AG20443 (cell line): Measurements from ENCODE around the gene VSIG10.
A peak's percentile ranks its signal among the peaks of the same experiment; 100 is the strongest.
"Not testable (repeated sequence)": the region's sequence is repeated elsewhere in the genome, so short reads cannot be mapped to it uniquely, and the experiment has no call there.

Source experiments
- DNase-seq: peaks from one replicate; pipeline ENCODE4 v3.0.0; 2012; ENCODE audit warnings: low spot score, mixed read lengths

The VSIG10 gene

DNA sequence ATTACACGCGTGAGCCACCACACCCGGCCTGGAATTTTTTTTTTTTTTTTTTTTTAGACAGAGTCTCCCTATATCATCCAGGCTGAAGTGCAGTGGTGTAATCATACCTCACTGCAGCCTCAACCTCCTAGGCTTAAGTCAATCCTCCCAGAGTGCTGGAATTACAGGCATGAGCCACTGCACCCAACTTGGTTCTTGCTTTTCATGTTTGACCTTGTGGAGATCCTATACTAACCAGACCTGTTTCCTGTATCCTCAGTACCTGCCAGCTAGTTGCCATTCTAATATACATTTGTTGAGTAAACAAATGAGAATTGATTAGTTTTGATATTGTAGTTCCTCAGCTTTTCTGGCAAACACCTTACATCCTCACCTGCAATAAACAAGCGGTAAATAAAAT is 3.2 kb upstream of the VSIG10 start:
- DNase-seq, result no peak

DNA sequence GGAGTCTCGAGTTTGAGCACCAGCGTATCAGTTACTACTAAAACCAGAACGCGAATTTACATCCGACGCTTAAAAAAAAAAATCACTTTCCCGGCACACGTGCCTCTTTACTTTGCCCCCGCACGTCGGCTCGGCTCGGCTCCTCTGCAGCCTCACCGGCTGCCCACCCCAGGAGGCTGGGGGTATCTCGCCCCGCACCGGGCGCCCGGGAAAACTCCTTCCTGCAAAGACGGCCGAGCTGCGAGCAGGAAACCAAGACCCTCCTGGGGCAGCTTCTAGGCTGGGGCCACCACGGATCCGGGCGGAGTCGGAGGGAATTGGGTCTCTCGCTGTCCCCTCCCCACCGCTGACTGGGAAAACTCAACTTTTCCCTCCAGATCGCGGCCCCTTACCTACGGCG is 610 bp downstream of the VSIG10 start:
- DNase-seq, result peak; percentile 38

DNA sequence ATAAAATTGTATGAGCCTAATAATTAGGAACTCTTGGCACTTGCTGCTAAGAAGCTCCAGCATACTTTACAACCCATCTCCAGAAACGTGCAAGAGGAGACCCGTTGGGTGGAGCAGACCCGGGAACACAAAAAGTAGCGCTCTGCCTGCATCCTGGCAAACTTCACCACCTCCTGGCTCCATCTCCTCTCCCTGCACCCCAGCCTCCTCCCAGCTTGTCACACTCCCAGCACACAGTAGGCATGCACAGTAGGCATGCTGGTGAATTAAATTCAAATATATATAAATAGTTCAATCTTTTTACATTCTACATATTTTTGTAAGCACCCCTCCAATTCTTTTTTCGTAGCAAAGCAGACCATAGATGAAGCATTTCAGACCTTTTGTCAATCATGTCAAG is 1.2 kb downstream of the VSIG10 start:
- no peak for DNase-seq

DNA sequence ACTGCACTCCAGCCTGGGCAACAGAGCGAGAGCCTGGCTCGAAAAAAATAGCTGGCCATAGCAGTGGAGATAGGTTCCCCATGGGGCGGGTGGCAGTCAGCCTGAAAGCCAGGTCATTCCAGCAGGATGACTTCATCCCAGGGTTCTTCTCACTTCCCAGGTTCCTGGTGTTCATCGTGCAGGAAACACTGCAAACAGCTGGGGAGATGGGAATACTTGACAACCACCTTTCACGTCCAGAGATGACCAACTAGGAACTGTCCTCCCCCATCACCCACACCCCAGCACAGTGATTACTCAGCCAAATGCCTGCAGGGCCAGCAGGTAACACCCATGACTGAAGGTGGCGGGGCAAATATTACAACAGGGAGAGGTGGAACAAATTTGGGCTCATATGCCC is 1.7 kb downstream of the VSIG10 start:
- DNase-seq, result no peak

DNA sequence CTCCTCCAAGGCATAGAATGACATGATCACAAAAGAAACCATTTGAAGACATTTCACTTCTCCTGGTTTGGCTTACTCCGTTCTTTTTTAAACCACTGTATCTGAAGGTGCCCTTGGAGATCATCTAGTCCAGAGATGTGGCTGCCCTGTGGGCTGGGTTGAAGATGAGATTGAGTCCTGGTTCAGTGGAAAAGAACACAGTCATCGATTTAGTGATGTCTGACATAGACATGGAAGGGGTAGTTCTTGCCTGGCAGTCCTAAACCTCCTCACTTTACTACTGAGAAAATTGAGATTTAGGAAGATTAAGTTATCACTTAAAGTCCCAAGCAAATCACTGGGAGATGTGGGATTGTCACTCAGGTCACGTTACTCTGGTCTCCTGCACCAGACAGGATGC is 2.8 kb downstream of the VSIG10 start:
- no peak for DNase-seq

DNA sequence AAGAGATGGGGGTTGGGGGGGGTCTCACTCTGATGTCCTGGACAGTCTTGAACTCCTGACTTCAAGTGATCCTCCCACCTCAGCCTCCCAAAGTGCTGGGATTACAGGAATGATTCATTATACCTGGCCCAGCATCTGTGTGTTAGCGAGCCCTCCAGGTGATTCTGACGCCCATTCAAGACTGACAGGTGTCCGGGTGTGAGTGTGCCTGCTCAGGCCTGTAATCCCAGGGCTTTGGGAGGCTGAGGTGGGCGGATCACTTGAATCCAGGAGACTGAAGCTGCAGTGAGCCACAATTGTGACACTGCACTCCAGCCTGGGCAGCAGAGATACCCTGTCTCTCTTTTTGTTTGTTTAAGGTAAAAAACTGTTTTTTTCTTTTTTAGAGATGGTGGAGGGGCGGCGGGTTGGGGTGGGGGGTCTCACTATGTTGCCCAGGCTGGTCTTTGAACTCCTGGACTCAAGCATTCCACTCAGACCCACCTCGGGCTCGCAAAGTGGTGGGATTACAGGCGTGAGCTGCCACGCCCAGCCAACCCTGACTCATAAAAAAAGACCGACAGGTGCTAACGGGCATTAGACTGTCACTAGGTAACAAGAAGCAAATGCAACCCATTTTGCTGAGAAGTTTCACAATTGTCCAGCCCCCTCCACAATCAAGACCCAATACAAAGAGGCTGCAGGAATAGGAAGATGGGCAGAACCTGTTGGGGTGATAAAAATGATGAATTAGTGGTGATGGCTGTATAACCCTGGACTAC is 4.7 kb downstream of the VSIG10 start:
- no peak for DNase-seq

DNA sequence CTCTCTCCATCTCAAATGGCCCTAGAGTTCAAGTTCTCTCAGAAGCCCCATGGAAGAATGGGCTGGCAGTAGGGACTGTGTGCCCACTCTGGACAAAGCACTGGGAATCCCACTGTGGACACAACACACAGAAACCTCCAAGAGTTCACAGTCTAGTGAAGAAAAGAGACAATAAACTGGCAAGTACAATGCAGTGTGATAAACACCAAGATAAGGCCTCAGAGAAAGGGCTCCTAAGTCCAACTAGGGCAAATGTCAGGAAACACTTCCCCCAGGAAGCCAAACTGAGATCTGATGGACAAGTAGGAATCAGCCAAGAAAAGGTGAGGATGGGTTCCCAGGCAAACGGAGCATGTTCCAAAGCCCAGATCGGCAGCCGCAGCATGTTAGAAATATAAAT is 5.4 kb downstream of the VSIG10 start:
- no peak for DNase-seq

DNA sequence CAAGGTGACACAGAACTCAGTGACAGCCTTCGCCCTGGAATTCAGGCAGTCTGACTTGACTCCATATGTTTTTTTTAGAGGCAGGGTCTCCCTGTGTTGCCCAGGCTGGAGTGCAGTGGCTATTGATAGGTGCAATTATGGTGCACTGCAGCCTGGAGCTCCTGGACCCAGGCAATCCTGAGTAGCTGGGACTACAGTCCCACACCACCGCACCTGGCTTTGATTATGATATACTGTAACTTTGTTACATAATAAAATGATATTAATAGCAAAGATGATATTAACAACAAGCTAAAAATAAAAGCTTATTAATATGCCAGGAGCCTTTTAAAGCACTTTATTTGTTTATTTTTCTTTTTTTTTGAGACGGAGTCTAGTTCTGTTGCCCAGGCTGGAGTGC is 9.8 kb downstream of the VSIG10 start:
- DNase-seq, result no peak

DNA sequence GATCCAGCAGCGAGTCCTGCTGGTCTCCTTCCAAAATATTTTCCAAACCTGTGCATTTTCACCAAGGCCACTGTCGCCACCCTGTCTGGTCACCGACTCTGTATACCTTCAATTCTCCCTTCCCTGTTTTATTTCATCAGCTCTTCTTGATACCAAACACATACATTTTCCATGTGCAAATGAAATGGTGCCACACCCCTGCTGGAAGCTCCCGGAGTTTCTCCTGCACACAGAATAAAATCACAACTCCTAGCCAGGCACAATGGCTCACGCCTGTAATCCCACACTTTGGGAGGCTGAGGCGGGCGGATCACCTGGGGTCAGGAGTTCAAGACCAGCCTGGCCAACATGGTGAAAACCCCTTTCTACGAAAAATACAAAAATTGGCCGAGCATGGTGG is 14.0 kb downstream of the VSIG10 start:
- DNase-seq, result no peak

DNA sequence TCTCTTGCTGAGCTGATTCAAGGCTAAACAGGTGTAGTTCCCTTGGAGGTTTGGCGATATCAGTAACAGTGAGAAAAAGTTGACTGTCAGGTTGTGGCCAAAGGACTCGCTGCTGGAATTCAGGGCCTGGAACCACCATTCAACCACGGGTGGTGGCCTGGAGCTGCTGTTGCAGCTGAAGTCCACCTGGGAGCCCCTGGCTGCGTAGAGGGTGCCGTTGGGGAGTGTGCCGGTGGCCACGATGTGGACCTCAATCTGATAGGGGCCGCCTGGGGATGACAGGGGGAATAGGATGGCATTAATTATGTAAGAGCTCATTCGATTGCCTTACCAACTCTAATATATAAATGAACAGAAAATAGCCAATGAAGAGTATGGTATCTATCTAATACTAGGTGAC is 21.6 kb downstream of the VSIG10 start:
- no peak for DNase-seq

DNA sequence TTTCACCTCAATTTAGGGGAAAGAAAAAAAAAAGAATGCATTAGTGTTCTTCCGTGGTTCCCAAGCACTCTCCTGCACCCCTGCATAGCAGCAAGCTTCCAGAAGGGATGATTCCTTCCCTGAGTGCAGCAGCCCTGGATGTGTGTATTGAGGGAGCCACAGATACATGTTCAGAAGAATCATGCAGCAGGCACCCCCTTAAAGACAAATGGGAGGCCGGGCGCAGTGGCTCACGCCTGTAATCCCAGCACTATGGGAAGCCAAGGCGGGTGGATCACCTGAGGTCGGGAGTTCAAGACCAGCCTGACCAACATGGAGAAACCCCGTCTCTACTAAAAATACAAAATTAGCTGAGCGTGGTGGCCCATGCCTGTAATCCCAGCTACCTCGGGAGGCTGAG is 22.3 kb downstream of the VSIG10 start:
- not testable (repeated sequence) for DNase-seq

DNA sequence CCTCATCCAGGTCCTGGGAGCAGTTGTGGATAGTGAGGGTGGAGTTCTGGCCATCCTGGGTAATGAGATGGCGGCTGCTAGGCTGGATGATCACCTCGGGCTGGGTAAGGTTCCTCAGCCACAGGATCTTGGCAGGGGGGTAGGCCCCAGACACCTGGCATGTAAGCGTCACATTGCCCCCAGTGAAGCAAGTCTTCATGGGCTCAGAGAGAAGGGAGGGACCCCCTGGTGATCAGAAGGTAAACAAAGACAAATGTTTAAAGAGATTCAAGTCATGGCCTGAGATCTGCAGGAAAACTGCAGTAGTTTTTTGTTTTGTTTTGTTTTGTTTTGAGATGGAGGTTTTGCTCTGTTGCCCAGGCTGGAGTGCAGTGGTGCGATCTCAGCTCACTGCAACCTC is 30.0 kb downstream of the VSIG10 start:
- DNase-seq, result no peak

DNA sequence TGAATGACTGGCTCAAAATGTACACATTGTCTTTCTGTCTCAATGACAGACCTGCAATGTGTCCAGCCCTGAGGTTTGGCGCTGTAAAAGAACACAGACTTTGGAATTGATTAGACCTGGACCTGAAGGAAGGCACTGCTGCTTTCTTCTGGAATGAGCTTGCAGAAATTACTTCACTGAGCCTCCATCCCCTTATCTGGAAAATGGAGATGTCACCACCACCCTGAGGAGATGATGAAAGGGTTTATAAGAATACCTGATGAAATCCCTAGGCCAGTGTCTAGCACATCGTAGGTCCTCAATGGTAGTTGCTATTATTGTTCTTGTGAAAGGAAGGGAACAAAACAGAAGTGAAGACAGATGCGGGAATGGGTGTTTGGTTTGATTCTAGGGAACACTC is 33.2 kb downstream of the VSIG10 start:
- no peak for DNase-seq

DNA sequence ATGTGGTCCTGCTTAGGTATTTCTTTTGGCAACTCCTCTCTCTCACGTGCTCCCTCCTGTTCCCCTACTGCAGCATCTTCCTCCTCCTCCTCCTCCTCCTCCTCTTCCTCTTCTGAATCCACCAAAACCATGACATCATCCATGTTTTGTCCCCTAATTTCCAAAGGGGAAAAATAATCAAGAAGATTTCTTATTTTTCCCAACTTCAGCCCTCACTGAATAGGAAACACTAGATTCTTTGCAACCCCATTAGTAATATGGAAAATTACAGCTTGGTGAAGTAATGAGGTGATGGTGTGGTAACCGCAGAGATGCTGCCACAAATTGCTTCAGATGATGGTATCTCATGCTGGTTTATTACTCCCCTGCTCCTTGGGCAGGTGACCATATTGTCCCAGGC is 35.4 kb downstream of the VSIG10 start:
- DNase-seq, result peak; percentile 1

DNA sequence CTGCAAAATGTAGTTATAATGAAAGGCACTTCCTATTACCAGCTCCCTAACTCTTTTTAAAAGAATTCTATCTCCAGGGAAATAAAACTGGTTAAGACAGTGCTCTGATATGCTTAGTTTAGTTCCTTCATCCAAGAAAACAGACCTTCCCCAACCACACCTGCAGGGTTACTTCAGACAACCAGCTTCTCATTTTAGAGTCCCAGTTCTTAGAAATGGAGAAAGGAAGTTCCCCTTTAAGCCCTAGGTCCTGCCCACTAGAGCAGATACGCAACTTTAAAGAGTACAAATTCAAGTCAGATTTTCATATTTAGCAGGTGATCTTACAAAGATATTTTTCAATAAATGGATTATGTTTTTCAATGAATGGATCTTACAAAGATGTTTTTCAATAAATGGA is 38.4 kb downstream of the VSIG10 start:
- no peak for DNase-seq

DNA sequence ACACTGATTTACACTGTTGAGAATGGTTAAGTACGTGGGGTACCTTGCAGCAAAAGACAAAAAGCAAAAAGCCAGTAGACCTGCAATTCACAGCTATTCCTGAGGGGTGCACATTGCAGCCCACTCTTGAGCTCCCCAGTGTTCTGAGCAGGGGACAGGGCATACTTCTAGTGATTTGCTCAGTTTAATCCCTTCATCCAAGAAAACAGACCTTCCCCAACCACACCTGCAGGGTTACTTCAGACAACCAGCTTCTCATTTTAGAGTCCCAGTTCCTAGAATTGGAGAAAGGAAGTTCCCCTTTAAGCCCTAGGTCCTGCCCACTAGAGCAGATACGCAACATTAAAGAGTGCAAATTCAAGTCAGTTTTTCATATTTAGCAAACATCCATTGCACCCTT is 39.2 kb downstream of the VSIG10 start:
- no peak for DNase-seq

DNA sequence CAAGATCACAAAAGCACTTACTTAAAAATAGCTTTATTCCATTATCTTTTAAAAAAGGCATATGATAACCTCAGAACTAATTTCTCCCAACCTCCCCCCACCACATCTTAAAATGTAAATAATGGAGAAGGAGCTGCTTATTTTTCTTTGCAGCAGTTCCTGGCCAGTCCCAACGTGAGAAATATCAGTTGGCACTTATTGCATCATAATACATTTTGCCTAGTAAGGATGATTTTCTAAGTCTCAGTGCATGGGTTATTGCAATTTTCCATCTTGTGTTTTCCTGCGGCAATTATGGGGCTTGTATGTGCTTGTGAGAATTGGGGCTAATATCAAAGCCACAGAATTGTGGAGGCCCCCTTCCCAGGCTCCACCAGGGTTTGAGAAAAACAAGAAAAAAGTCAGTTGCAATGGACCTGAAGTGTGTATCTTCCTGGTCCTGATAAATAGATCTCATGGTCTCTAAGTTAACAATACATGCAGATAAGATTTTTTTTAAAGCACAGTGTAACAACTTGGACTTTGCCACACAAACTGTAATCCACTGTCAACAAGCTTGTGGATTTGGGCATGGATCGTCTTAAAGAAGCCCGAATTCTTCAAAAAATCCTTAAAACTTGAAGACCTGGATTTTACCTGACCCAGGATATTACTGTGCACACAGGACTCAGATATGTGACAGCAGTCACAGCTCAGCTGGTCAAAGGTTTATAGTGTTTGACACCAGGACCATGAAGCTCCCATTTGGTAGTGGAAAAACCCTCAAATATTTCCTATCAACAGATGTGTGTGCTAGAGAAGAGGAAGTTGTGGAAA is 40.0 kb downstream of the VSIG10 start:
- DNase-seq, result no peak

DNA sequence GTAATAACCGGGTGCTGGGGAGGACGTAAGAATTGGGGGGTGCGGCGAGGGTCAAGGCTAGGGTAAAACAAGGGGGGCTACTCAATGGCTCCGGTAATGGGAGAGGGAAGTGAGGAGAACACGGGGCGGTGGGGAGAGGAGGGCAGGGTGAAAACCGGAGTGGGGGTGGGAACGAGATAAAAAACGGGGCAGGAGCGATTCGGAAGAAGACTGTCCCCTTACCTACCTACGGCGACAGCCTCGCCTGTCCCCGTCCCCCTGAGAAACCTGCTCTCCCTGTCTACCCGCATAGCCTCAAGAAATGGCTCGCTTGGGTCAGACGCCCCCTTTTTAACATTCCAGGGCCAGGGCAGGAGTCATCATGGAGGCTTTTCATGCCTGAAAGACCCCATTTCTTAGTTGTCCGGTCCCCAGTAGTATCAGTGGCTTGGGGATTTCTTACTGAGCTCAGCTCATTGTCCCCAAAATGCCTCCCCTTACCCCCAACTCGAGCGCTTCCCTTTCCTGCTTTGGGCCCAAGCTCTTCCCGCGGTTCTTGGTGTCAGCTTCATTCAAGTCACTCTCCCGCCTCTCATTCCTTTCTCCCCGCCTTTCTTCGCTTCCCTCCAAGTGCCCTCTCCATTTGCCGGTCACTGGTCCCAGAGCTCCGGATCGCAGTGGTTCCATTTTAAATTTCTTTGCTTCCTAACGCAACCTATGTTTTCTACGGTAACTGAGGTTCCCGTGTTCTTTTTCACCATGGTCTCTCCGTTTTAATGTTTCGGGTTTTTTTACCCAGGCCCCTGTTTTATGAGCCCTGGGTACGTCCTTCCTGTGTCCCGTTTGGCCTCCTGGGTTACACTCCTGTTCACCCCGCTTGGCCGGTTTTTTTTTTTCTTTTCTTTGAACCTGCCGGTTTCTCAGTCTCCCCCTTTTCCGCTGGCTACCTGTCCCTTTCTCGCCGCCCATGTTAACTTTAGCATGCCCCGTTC is 41.7 kb downstream of the VSIG10 start:
- peak; percentile 80 for DNase-seq

DNA sequence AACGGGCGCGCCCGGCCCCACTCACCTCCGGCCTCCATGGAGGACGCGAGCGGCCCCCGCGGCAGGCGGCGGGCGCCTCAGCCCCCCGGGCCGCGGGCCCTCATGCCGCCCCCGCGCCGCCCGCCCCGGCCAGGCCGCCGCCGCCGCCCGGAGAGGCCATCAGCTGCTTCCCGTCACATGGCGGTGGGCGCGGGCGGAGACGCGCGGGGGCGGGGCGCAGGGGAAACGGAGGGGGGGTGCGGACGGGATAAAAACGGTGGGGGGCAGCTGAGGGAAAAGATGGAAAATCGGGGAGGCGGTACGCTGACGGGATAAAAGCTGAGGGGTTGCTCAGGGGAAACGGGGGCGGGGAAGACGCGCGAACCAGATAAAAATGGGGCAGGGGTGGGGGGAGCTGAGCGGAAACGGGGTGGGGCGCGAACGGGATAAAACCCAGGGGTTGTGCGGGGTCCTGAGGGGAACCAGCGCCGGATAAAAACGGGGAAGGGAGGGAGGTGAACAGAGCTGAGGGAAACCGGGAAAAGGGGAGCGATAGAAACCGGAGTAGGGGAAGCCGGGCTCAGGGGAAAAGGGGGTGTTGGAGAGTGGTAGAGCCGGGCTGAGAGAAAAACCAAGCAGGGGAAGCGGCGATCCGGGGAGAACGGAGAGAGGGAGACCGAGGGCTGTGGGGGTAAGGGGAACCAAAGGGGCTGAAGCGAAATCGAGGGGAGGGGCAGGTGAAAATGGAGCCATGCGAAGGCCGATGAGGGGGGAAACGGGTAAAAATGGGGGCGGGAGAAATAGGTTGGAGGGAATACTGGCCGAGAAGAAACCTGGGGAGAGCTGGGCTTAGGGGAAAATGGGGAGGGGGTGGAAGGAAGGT is 42.6 kb downstream of the VSIG10 start, which contains the start of gene WSB2:
WSB2 (minus strand) TSS at position 169 of the 862 bp plus-strand sequence; CDS start at position 38, 131 bp downstream.
- peak; percentile 85 for DNase-seq

DNA sequence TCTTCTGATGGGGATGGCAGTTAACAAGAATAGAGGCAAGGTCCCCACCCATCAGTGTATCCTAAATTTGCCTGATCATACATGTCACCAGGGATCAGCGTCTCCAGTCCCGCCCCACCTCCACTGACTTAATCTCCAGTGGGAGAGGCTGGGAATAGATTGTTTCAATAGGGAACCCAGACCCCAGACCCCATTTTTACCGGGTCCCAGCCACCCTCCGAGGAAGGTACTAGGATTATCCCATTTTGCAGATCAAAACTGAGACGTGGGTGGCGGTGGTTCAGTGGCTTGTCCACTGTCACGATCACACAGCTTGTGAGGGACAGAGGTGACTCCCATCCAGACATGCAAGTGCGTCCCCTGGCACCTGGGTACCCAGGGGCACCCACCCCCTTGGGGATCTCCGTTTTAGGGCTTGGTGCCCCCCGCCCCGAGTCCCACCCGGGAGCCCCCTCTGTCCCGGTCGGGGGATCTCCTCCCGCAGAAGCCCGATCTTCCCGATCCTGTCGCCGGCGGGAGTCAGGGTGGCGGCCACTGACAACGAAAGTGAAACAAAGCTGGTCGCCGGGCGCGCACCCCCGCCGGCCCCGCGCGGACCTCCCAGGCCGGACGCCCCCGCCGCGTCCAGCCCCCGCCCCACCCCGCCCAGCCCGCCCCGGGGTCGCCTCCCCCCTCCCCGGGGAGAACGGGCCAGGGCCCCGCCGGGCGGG is 43.4 kb downstream of the VSIG10 start:
- DNase-seq, result peak; percentile 75
